ENCODE data around the gene C5orf58. TPM values are rescaled to one million over a fixed set of nuclear protein-coding genes. Genes with fewer than 3 reads are reported as not detected.

C5orf58 gene
- polyA plus RNA-seq, 4 donors: 0.30 to 0.59 TPM; not detected in 2

GRCh38 chr5:170278611-170279458 lies 46.0 kb downstream of the C5orf58 start:
- DNase-seq (ENCODE audit: low read depth in 4 of 4, low spot score in 3 of 4): no peak

GRCh38 chr5:170279459-170279817 lies 46.7 kb downstream of the C5orf58 start:
- no peak for DNase-seq (ENCODE audit: low read depth in 4 of 4, low spot score in 3 of 4)

GRCh38 chr5:170280011-170280493 lies 47.3 kb downstream of the C5orf58 start:
- DNase-seq (ENCODE audit: low read depth in 4 of 4, low spot score in 3 of 4): no peak

GRCh38 chr5:170283296-170283695 lies 50.5 kb downstream of the C5orf58 start:
- DNase-seq (ENCODE audit: low read depth in 4 of 4, low spot score in 3 of 4): no peak

GRCh38 chr5:170284231-170284630 lies 51.4 kb downstream of the C5orf58 start:
- no peak for DNase-seq (ENCODE audit: low read depth in 4 of 4, low spot score in 3 of 4)

GRCh38 chr5:170285181-170285580 lies 52.4 kb downstream of the C5orf58 start:
- DNase-seq (ENCODE audit: low read depth in 4 of 4, low spot score in 3 of 4): no peak

- DNase-seq (ENCODE audit: low read depth in 4 of 4, low spot score in 3 of 4): no peak
These were observed 53.7 kb downstream of the C5orf58 start for GRCh38 chr5:170286386-170286925.

GRCh38 chr5:170287532-170287931 lies 54.7 kb downstream of the C5orf58 start:
- DNase-seq (ENCODE audit: low read depth in 4 of 4, low spot score in 3 of 4): no peak

GRCh38 chr5:170288151-170288550 lies 55.4 kb downstream of the C5orf58 start:
- no peak for DNase-seq (ENCODE audit: low read depth in 4 of 4, low spot score in 3 of 4)

- no peak for DNase-seq (ENCODE audit: low read depth in 4 of 4, low spot score in 3 of 4)
These were observed 55.8 kb downstream of the C5orf58 start for GRCh38 chr5:170288551-170288950.

GRCh38 chr5:170289121-170289520 lies 56.3 kb downstream of the C5orf58 start:
- DNase-seq (ENCODE audit: low read depth in 4 of 4, low spot score in 3 of 4): no peak

- no peak for DNase-seq (ENCODE audit: low read depth in 4 of 4, low spot score in 3 of 4)
These were observed 57.0 kb downstream of the C5orf58 start for GRCh38 chr5:170289764-170290163.

GRCh38 chr5:170290498-170290897 lies 57.7 kb downstream of the C5orf58 start:
- DNase-seq (ENCODE audit: low read depth in 4 of 4, low spot score in 3 of 4): no peak

GRCh38 chr5:170292179-170293104 lies 59.7 kb downstream of the C5orf58 start:
- no peak for DNase-seq (ENCODE audit: low read depth in 4 of 4, low spot score in 3 of 4)

- DNase-seq (ENCODE audit: low read depth in 4 of 4, low spot score in 3 of 4): no peak
These were observed 60.5 kb downstream of the C5orf58 start for GRCh38 chr5:170293273-170293672.

- no peak for DNase-seq (ENCODE audit: low read depth in 4 of 4, low spot score in 3 of 4)
These were observed 61.3 kb downstream of the C5orf58 start for GRCh38 chr5:170294057-170294456.

- no peak for DNase-seq (ENCODE audit: low read depth in 4 of 4, low spot score in 3 of 4)
These were observed 61.8 kb downstream of the C5orf58 start for GRCh38 chr5:170294556-170294955.

Measured in left renal pelvis (tissue), 4 donors.